Islet precursor cell (in vitro differentiated cells): ENCODE data around the gene WHRN.
A peak's percentile ranks its signal among the peaks of the same experiment; 100 is the strongest.

Source experiments
- DNase-seq: peaks from one replicate; pipeline ENCODE4 v3.0.0-alpha.2; 2018

The WHRN gene

DNA sequence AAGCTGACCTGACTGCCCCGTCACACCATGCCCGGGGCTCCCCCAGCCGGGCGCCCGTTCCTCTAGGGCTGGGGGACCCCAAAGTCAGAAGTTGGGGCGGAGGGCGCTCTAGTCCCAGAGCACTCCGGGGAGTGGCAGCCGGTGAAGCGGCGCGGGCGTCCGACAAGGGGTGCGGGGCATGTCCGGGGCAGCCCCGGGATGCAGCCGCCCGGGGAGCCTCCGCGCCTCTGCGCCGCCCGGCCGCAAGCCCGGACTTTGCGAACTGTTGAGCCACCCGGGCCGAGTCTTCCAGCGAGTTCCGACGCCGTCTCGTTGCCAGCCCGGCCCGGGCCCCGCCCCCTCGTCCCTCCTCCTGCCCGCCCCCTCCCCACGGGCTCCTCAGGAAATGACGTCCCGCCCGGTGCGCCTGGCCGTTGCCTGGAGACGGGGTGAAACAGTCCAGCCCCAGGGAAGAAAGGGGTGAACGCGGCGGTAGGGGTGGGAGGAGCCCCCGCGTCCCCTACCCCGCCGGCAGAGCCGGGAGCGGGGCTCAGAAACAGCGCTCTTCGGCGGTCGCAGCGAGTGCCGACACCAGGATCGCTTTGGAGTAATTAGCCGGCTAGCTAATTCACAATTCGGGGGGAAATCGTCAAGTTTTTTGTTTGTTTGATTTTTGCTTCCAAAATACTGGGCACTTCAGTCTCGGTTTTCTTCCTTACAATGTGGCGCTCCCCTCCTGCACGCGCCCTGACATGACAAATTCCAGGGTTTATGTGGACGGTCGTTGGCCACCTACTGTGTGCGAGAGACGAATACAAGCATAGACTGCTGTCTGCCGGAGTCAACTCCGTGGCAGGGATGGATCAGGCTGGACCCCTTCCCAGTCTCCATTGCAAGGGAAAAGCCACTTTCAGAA, at the start of gene WHRN:
TSS of gene WHRN (minus strand) at position 287 of the 895 bp plus-strand sequence. CDS start 672 bp downstream, outside the sequence.
- DNase-seq, result peak; percentile 98

DNA sequence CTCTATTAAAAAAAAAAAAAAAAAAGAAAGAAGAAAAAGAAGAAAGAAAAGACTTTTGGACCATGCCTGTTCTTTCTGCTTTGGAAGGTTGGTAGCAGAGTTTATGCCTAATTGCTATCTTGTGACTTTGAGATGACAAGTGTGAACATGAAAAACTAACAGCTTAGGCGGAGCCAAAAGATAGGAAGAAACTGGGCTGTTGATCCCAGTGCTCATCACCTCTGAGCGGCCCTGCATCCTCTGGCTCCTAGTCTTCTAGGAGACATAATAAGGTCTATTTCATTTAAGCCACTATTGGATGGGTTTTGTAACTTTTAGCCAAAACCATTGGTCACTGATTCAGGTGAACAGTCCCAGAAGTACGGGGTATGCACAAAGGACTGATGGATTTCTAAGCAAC, 47.9 kb upstream of the WHRN start:
- DNase-seq, result no peak

DNA sequence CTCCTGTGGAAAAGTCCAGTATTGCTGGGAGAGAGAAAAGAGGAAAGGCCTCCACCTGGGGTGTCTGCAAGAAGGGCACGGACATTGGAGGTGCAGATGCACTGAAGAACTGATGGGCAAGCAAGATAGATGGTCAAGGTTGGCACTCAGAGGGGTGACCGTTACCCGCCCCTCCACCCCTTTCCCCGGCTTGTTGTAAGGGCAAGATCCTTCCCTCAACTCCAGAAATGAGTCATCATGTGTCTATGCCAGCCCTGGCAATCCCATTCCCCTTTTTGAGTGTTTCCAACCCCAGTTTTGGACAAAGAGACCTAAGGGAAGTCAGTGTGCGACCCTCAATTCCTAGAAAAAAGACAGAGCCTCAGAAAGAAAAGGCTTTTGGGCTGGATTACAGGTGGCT, 47.4 kb upstream of the WHRN start:
- peak; percentile 58 for DNase-seq

DNA sequence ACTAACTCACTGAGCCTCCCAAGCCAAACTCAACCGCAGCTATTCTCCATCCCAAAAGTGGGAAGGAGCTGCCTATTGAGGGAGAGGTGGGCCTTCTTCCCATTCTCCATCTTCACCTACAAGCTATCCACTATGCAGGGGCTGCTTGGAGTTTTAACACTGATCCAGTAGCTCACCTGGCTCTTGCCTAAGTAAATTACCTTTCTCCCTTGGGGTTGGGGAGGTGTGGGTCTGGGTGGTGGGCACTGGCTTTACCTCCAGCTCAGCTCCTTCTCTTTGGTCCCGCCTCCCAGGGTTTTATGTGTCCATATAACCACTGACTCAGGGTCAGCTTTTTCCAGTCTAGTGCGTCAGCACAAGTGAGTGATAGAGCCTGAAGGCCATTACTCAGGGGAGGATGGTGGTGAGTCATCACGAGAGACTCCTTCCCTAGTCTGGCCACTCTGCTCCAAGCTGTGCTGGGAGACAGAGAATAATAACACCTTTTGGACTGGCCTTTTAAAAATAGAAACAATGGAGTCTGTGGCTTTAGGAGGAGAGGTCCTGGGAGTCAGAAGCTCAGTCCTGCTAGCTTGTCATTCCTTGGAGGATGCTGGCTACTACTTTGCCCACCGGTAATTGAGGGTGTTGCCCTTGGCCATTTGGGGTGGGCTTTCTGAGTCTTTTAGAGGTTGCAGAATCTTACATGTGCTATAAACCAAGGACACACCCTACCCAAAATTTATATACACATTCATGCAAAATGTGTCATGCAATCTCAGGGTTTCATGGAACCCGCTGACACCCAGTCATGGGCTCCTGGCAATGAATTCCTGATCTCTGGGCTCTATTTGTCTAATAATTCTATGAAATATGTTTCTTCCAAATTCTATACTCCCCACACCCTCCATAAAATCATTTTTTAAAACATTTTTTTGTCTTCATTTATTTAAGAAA, 46.7 kb upstream of the WHRN start:
- DNase-seq, result peak; percentile 99

GRCh38 chr9:114549697-114550330, 44.5 kb upstream of the WHRN start:
- DNase-seq, result peak; percentile 53

- peak; percentile 52 for DNase-seq
Observed at GRCh38 chr9:114546851-114547250, 41.6 kb upstream of the WHRN start.

DNA sequence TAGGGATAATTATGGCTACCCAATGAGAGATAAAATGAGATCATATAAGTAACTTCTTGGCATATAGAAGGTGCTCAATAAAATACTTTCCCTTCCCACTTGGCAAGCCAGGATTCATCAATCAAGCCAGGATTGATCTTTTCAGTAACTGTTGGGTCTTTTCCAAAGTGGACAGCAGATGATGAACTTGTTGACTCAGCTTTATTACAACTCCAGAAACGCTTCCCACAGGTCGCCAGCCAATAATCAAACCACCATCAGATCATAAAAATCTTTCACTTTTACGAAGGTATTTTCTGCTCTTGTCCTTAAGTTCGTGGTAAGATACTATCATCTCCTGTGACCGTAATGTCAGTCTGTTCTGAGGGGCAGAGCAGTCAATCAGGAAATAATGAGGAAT, 39.8 kb upstream of the WHRN start:
- DNase-seq, result peak; percentile 6

- peak; percentile 63 for DNase-seq
Observed at GRCh38 chr9:114539701-114540380, 34.6 kb upstream of the WHRN start.

DNA sequence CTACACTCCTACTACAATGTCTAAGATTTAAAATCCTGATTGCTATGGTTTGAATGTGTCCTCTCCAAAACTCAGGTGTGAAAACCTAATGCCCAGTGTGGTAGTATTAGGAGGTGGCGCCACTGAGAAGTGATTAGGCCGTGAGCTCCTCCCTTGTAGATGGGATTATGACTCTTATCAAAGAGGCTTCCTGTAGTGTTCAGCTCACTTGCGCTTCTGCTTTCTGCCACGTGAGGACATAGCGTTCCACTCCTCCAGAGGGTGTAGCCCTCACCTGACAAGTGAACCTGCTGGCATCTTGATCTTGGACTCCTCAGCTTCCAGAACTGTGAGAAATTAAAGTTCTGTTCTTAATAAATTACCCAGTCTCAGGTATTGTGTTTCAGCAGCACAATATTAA, 33.0 kb upstream of the WHRN start:
- DNase-seq, result peak; percentile 74

GRCh38 chr9:114532561-114533237, 27.4 kb upstream of the WHRN start:
- no peak for DNase-seq

DNA sequence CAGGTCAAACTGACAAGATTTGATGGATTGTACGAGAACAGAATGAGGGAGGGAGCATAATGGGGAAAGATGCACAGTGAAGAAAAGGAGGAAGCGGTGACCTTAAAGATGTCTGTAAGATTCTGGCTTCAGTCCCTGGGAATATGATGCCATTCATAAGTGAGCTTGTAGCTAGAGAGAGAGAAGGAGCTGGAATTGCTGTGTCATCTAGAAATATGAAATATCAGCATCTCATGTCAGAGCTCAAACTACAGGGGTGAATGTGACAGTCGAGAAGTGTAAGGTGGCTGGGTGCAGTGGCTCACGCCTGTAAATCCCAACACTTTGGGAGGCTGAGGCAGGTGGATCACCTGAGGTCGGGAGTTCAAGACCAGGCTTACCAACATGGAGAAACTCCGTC, 24.0 kb upstream of the WHRN start:
- no peak for DNase-seq

GRCh38 chr9:114526807-114527206, 21.5 kb upstream of the WHRN start:
- no peak for DNase-seq

- DNase-seq, result no peak
Observed at GRCh38 chr9:114525513-114525912, 20.2 kb upstream of the WHRN start.

DNA sequence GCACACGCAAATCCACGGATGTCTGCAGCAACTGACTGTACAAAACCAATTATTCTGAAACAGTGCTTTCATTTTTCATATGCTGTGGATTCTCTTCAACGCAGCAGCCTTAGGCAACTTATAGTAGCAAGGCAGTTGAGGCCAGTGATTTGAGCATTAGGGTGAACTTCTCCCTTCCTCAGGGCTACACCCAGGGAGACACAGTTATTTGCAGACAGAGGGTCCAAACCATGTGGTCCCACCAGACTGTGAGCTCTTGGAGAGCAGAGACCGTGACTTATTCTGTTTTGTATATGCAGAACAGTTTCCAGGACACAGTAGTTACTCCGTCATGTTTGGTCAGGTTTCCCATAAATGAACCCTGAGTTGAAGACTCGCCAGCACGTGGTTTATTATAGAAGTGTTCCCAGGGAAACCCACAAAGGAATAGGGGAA, 19.0 kb upstream of the WHRN start:
- no peak for DNase-seq

DNA sequence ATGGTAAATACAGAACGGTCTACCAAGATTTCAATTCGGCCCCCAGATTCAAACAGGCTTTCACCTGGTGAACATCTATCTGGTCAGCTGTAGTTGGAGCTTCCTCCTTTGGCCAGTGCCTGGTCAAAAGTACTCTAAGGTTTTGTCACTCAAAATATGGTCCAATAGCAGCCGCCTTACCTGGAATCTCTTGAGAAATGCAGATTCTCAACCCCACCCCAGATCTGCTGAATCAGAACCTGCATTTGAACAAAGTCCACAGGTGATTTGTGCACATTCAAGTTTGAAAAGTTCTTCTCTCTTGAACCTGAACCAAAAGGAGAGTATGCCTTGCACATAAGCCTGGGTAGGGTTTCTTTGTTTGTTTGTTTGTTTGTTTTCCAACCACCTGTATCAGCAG, 17.6 kb upstream of the WHRN start:
- no peak for DNase-seq

DNA sequence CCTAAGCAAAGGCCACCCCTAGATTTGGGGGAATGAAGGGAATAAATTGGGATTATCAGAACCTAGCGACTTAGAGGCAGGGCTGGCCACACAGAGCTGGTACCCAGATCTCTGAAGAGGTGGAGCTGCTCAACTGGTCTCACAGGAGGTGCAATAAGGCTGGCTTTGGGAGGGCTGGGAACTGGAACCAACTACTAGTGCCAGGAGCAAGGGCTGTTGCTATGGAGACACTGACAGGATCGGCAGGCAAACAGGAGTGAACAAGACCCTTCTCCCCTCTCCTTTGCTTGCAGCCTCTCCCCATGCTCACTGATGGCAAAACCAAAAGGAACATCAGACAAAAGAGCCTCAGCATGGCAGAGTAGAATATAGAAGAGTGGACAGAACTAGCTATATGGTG, 17.0 kb upstream of the WHRN start:
- no peak for DNase-seq

- DNase-seq, result no peak
Observed at GRCh38 chr9:114521846-114522245, 16.6 kb upstream of the WHRN start.

DNA sequence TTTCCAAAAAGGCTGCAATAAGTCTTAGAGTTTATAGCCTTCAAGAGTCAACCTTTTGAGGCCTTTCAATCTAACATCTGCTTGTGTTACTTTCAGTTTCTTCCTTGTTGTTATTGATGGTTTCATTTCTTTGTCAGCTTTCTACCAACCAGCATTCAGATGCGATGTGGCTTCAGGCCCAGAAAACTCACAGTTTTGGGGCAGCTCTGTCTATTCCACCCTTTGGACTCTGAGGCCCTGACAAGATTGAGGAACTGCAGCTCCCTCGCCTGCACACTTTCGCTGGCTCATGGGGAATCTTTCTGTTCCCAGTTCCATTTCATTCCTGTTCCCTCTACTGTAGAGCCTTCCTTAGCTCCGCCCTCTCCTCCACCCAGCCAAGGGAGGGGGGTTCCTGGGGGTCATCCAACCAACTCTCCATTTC, 13.3 kb upstream of the WHRN start:
- no peak for DNase-seq

DNA sequence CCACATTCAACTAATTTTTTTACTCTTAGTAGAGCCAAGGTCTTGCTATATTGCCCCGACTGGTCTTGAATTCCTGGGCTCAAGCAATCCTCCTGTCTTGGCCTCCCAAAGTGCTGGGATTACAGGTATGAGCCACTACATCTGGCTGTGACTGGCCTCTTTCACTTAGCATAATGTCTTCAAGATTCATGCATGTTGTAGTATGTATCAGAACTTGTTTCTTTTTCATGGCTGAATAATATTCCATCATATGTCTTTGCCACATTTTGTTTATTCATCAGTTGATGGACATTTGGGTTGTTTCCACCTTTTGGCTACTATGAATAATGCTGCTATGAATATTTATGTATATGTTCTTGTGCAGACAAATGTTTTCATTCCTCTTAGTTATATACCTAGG, 12.8 kb upstream of the WHRN start:
- DNase-seq, result no peak

DNA sequence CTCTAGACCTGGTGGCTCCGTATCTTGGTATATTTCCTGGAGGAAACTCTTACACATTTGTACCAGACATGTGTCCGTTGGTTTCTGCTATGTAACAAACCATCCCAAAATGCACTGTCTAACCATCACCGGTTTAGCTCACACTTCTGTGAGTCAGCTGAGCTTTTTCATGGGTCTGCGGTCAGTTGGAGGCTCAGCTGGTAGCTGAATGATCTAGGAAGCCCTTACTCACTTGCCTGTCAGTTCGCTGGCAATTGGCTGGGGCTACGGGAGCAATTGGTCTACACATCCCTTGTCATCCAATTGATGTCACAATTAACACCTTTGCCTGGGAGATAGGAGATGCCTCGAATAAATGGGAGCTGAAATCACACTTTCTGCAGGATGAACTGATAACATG, 11.6 kb upstream of the WHRN start:
- no peak for DNase-seq

DNA sequence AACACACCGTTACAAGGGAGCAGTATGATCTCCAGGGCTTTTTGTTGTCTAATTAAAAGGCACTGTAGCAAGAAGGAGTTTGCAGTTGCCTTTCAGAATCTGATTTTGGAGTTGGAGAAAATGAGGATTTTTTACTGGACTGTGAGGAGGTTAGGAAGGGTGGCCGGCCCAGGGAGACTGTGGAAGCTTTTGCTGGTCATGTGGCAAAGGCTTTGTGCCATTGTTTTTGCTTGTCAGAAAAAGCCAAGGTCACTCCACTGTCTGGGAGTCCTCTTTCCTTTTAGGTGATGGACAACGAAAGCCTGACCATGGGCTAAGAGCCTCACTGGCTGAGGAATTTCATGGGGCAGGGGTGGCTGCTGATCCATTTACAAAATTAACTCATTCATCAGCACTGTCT, 10.3 kb upstream of the WHRN start:
- DNase-seq, result no peak

DNA sequence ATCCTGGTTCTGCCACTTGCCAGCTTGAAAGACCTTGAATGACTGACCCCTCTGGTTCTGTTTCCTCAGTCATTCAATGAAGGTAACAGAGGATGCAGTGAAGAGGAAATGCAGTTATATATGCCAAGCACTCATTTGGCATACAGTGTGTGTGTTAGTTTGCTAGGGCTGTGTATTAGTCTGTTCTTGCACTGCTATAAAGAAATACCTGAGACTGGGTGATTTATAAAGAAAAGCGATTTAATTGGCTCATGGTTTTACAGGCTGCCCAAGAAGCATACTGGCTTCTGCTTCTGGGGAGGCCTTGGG, 8.6 kb upstream of the WHRN start:
- DNase-seq, result no peak
